HepG2 (cell line): Measurements from ENCODE around the gene RBM27. TPM values are rescaled to one million over a fixed set of nuclear protein-coding genes. Genes with fewer than 3 reads are reported as not detected.

Experiments used
- ATAC-seq: fragments of 200-7000 bp; cut with Tn5 transposase; 3 replicates; pipeline ENCODE4 v1.9.1; 2020; ENCODE audit warnings: mild to moderate bottlenecking, moderate library complexity
- BruUV-seq: library from RNA; stranded (reverse); fragments of 400-500 nt; replicated peaks from 2 replicates; lab custom pipeline; 2021; lab: Mats Ljungman, UMichigan
- CTCF ChIA-PET: fragments of 300-600 bp; formaldehyde crosslinking; extraction: SDS; loops from one replicate; lab custom pipeline; 2021; ENCODE audit warnings: low total read pairs, inconsistent platforms, low intra/inter-chr PET ratio; lab: Yijun Ruan, JAX
- POLR2A ChIA-PET: fragments of 350-600 bp; sonication (Branson Sonifier 250); formaldehyde crosslinking; loops from one replicate; lab custom pipeline; 2020; ENCODE audit warnings: antibody characterized with exemption, inconsistent platforms; lab: Yijun Ruan, JAX
- DNase-seq: peaks from one replicate; pipeline ENCODE4 v3.0.0-alpha.2; 2015; ENCODE audit warnings: low spot score
- FAIRE-seq: peaks from 3 replicates; lab custom pipeline; 2011; peaks lifted over from hg19 to GRCh38; lab: Jason Lieb, UNC
- H2AFZ ChIP-seq: one replicate; pipeline ENCODE4 v1.6.1; 2011; ENCODE audit warnings: low read length, inconsistent platforms
- H3K27ac ChIP-seq: fragments of 300-600 bp; 3 replicates; pipeline ENCODE4 v1.8.0; 2011; ENCODE audit warnings: mixed run types, mild to moderate bottlenecking, mixed read lengths, low read length, inconsistent platforms; ENCODE audit not compliant: insufficient read depth; ENCODE audit errors: extremely low read length
- H3K27me3 ChIP-seq, 2 experiments: fragments of 200-600 bp in 1 of 2; 2 replicates in 1 of 2; 3 replicates in 1 of 2; pipeline versions ENCODE4 v1.6.0 to v1.8.0; 2011; ENCODE audit warnings: low read length in 2 of 2, mild to moderate bottlenecking in 2 of 2, moderate library complexity in 2 of 2, inconsistent platforms in 1 of 2; ENCODE audit not compliant: insufficient read depth in 2 of 2, control insufficient read depth in 1 of 2
- H3K36me3 ChIP-seq, 2 experiments: fragments of 200-600 bp in 1 of 2; replicated peaks in 1 of 2; 2 replicates in 1 of 2; 3 replicates in 1 of 2; pipeline versions ENCODE4 v1.5.1 to v1.8.0; 2011; ENCODE audit warnings: low read length in 2 of 2, inconsistent platforms in 1 of 2; ENCODE audit not compliant: insufficient read depth in 2 of 2, control insufficient read depth in 1 of 2
- H3K4me1 ChIP-seq: 2 replicates; pipeline ENCODE4 v1.5.1; 2012; ENCODE audit warnings: low read length, inconsistent platforms; ENCODE audit not compliant: insufficient read depth
- H3K4me2 ChIP-seq: 2 replicates; pipeline ENCODE4 v1.6.0; 2011; ENCODE audit warnings: low read depth, low read length, inconsistent platforms
- H3K4me3 ChIP-seq, 3 experiments: fragments of 200-600 bp in 1 of 3; sonication (generic), shearing (Covaris generic) in 1 of 3; replicated peaks in 1 of 3; 2 replicates each; pipeline ENCODE4 v1.5.1; 2011 to 2016; ENCODE audit warnings: low read length in 3 of 3, inconsistent platforms in 2 of 3, low read depth in 2 of 3, mild to moderate bottlenecking in 2 of 3, control low read depth in 1 of 3, mixed read lengths in 1 of 3; ENCODE audit not compliant: insufficient read depth in 1 of 3
- H3K79me2 ChIP-seq: one replicate; pipeline ENCODE4 v1.6.1; 2011; ENCODE audit warnings: low read length, inconsistent platforms; ENCODE audit not compliant: insufficient read depth
- H3K9ac ChIP-seq: 2 replicates; pipeline ENCODE4 v1.6.0; 2011; ENCODE audit warnings: mild to moderate bottlenecking, low read depth, low read length, inconsistent platforms; ENCODE audit not compliant: insufficient read depth
- H3K9me3 ChIP-seq: 2 replicates; pipeline ENCODE4 v1.5.1; 2012; ENCODE audit warnings: mild to moderate bottlenecking, low read length
- H4K20me1 ChIP-seq: 2 replicates; pipeline ENCODE4 v1.6.0; 2011; ENCODE audit warnings: inconsistent platforms, mild to moderate bottlenecking, low read length, moderate library complexity; ENCODE audit not compliant: insufficient read depth
- CEBPG ChIP-seq: IDR thresholded peaks from 2 replicates; pipeline ENCODE4 v1.6.1; 2016
- DDIT3 ChIP-seq: sonication (generic); formaldehyde crosslinking; IDR thresholded peaks from 2 replicates; pipeline ENCODE4 v1.4.0; 2020; ENCODE audit warnings: mild to moderate bottlenecking, missing genetic modification reagents
- DPF2 ChIP-seq: sonication (generic); formaldehyde crosslinking; IDR thresholded peaks from 2 replicates; pipeline ENCODE4 v1.4.0; 2020; ENCODE audit warnings: mild to moderate bottlenecking, low read depth, missing genetic modification reagents, borderline replicate concordance
- FIP1L1 ChIP-seq: fragments of 200-400 bp; formaldehyde crosslinking; IDR thresholded peaks from 2 replicates; pipeline ENCODE4 v1.6.1; 2018; ENCODE audit warnings: low read depth, mild to moderate bottlenecking, low read length, moderate library complexity, borderline replicate concordance; ENCODE audit not compliant: insufficient read depth
- GTF2F1 ChIP-seq: fragments of 150-350 bp; IDR thresholded peaks from 2 replicates; pipeline ENCODE4 v1.6.1; 2014; ENCODE audit warnings: low read length
- HNRNPK ChIP-seq: fragments of 200-400 bp; formaldehyde crosslinking; IDR thresholded peaks from 2 replicates; pipeline ENCODE4 v1.6.1; 2018; ENCODE audit warnings: low read length, low read depth, moderate library complexity, mild to moderate bottlenecking; ENCODE audit not compliant: poor library complexity, severe bottlenecking
- JUNB ChIP-seq: sonication (generic); formaldehyde crosslinking; IDR thresholded peaks from 2 replicates; pipeline ENCODE4 v1.8.0; 2022; ENCODE audit warnings: missing genetic modification reagents, mild to moderate bottlenecking, borderline replicate concordance
- KDM2A ChIP-seq: sonication (generic); formaldehyde crosslinking; IDR thresholded peaks from 2 replicates; pipeline ENCODE4 v1.4.0; 2020; ENCODE audit warnings: low read depth, missing genetic modification reagents, borderline replicate concordance
- MZF1 ChIP-seq: sonication (generic); formaldehyde crosslinking; IDR thresholded peaks from 2 replicates; pipeline ENCODE4 v1.8.1; 2023; ENCODE audit warnings: mild to moderate bottlenecking, missing genetic modification reagents, borderline replicate concordance
- SKI ChIP-seq: fragments of 450-650 bp; IDR thresholded peaks from one replicate; pipeline ENCODE4 v1.6.1; 2018; ENCODE audit warnings: mild to moderate bottlenecking; ENCODE audit not compliant: partially characterized antibody
- SRSF4 ChIP-seq: fragments of 200-400 bp; formaldehyde crosslinking; IDR thresholded peaks from one replicate; pipeline ENCODE4 v1.6.1; 2018; ENCODE audit warnings: mild to moderate bottlenecking, low read depth, low read length, moderate library complexity; ENCODE audit not compliant: poor library complexity, severe bottlenecking
- TCF7 ChIP-seq: sonication (generic); IDR thresholded peaks from 2 replicates; pipeline ENCODE4 v1.6.1; 2016; ENCODE audit warnings: antibody characterized with exemption, low read depth
- ZBTB21 ChIP-seq: sonication (generic); formaldehyde crosslinking; IDR thresholded peaks from 2 replicates; pipeline ENCODE4 v1.4.0; 2020; ENCODE audit warnings: missing genetic modification reagents
- ZBTB8A ChIP-seq: sonication (generic); formaldehyde crosslinking; IDR thresholded peaks from 2 replicates; pipeline ENCODE4 v1.4.0; 2020; ENCODE audit warnings: mild to moderate bottlenecking, low read depth, missing genetic modification reagents, borderline replicate concordance
- ZC3H13 ChIP-seq: sonication (generic); formaldehyde crosslinking; IDR thresholded peaks from 2 replicates; pipeline ENCODE4 v1.8.1; 2023; ENCODE audit warnings: mild to moderate bottlenecking, missing genetic modification reagents, moderate library complexity
- ZMYM2 ChIP-seq: sonication (generic); formaldehyde crosslinking; IDR thresholded peaks from 2 replicates; pipeline ENCODE4 v1.8.0; 2022; ENCODE audit warnings: mild to moderate bottlenecking, missing genetic modification reagents
- ZNF207 ChIP-seq: fragments of 450-650 bp; IDR thresholded peaks from 2 replicates; pipeline ENCODE4 v1.6.1; 2016; ENCODE audit warnings: antibody characterized with exemption, borderline replicate concordance
- ZNF235 ChIP-seq: sonication (generic); formaldehyde crosslinking; IDR thresholded peaks from 2 replicates; pipeline ENCODE4 v1.8.1; 2023; ENCODE audit warnings: mild to moderate bottlenecking, missing genetic modification reagents, borderline replicate concordance
- ZNF879 ChIP-seq: sonication (generic); formaldehyde crosslinking; IDR thresholded peaks from 2 replicates; pipeline ENCODE4 v1.8.1; 2023; ENCODE audit warnings: missing genetic modification reagents
- ZUFSP ChIP-seq: sonication (generic); formaldehyde crosslinking; IDR thresholded peaks from 2 replicates; pipeline ENCODE4 v1.9.0; 2021; ENCODE audit warnings: missing genetic modification reagents, mild to moderate bottlenecking, borderline replicate concordance
- WGBS: methylation state at CpG from one replicate; pipeline ENCODE4 v1.1.6; 2017; ENCODE audit warnings: low lambda C conversion rate; 5-methylcytosine and 5-hydroxymethylcytosine counted together
- in situ Hi-C: cut with HindIII; loops from 2 replicates; pipeline ENCODE4 v1.10.0; 2017; ENCODE audit warnings: low pct_unique_long_range_greater_than_20kb; ENCODE audit not compliant: extremely low pct_ligation_motif_present
- intact Hi-C: fragments of 100-400 bp; cut with micrococcal nuclease; formaldehyde crosslinking; loops from one replicate; pipeline ENCODE4 v1.10.0; 2022; ENCODE audit not compliant: unreplicated experiment
- polyA plus RNA-seq, 8 experiments: library from polyadenylated mRNA; depleted of rRNA in 3 of 8; stranded (reverse) in 7 of 8; unstranded in 1 of 8; fragments of >200 nt; fragmentation: Illumina TruSeq in 4 of 8; extraction: Trizol in 4 of 8; gene quantifications; 2 replicates each; pipeline versions ENCODE4 v1.2.1 to v1.2.3, GENCODE V29; 2011 to 2016; ENCODE audit warnings: low read depth in 4 of 8, missing spikeins in 1 of 8, mixed read lengths in 1 of 8; ENCODE audit not compliant: insufficient read depth in 1 of 8
- total RNA-seq, 5 experiments: library from RNA; depleted of rRNA; stranded (reverse); fragments of >200 nt; fragmentation: Illumina TruSeq; extraction: Trizol; gene quantifications; 2 replicates each; pipeline ENCODE4 v1.2.3, GENCODE V29; 2016; ENCODE audit warnings: low read depth in 1 of 5

RBM27 gene
- total and polyA plus RNA-seq, 2 of the 13 experiments (the other 11 are each of a cell fraction or from before 2014, with no cell fraction given): 12.9 to 23.4 TPM

GRCh38 chr5:146232223-146232622, 28.8 kb downstream of the RBM27 start:
- Histone ChIP-seq H3K9me3 (no peaks in the 10 kb centered on the region), H2AFZ (no peak overlapping the region), H3K36me3 (peaks cover 16 to 57% of the 10 kb centered on the region in 2 experiments), H3K9ac (no peak overlapping the region), H3K79me2 (no peaks in the 10 kb centered on the region), H3K4me1 (no peaks in the 10 kb centered on the region), H3K4me2 (no peak overlapping the region)
- ATAC-seq: no peak
- in situ Hi-C loops: no loop called here
- WGBS: 93% methylated on average over 6 of the region's 6 CpGs
- TF ChIP-seq JUNB (no peak), ZNF879 (CRISPR knock-in tag) (no peak), ZMYM2 (CRISPR knock-in tag) (no peak), TCF7 (no peak), ZNF207 (no peak), DDIT3 (CRISPR knock-in tag) (no peak), SKI (no peak), DPF2 (no peak)
- TF ChIP-seq, all 625 proteins: peak for 0
- FAIRE-seq (no peak), DNase-seq (no peak)
- Histone ChIP-seq H4K20me1 (no peaks in the 10 kb centered on the region), H3K27me3 (no peaks in the 10 kb centered on the region), H3K4me3 (no peak overlapping the region), H3K27ac (no peak overlapping the region)
- intact Hi-C loops: no loop called here
- ChIA-PET POLR2A (no interaction called here), CTCF (no interaction called here)
- no TSS peak for BruUV-seq

- in situ Hi-C loops: no loop called here
- H3K9me3 ChIP-seq: no peaks in the 10 kb centered on the region
- BruUV-seq: no TSS peak
- POLR2A ChIA-PET: no interaction called here
- H3K36me3 ChIP-seq: peaks cover 16 to 56% of the 10 kb centered on the region in 2 experiments
- no peak overlapping the region for H3K27ac ChIP-seq
- no peak overlapping the region for H2AFZ ChIP-seq
- no peak overlapping the region for H3K4me2 ChIP-seq
- CTCF ChIA-PET: no interaction called here
- no peak overlapping the region for H3K4me3 ChIP-seq
- WGBS: over 99% methylated on average over 5 of the region's 5 CpGs
- no peaks in the 10 kb centered on the region for H4K20me1 ChIP-seq
- ATAC-seq: no peak
- H3K79me2 ChIP-seq: no peaks in the 10 kb centered on the region
- no peaks in the 10 kb centered on the region for H3K4me1 ChIP-seq
- DNase-seq: no peak
- H3K27me3 ChIP-seq: no peaks in the 10 kb centered on the region
- FAIRE-seq: no peak
- intact Hi-C loops: no loop called here
- H3K9ac ChIP-seq: no peak overlapping the region
- no peak for TF ChIP-seq ZNF235 (CRISPR knock-in tag)
- TF ChIP-seq ZUFSP: no peak
- TF ChIP-seq ZBTB21 (CRISPR knock-in tag): no peak
- no peak for TF ChIP-seq FIP1L1
- no peak for TF ChIP-seq GTF2F1
- TF ChIP-seq SRSF4: no peak
- no peak for TF ChIP-seq ZBTB8A (CRISPR knock-in tag)
- TF ChIP-seq MZF1: no peak
- TF ChIP-seq CEBPG (CRISPR knock-in tag): no peak
- TF ChIP-seq ZC3H13: no peak
- TF ChIP-seq KDM2A (CRISPR knock-in tag): no peak
- no peak for TF ChIP-seq HNRNPK
Observed at GRCh38 chr5:146233441-146233840, 30.0 kb downstream of the RBM27 start.
